KMS-11 (cell line): ENCODE results near the gene GRID1.

Experiments
- H2AFZ ChIP-seq: fragments of 200-600 bp; sonication (generic); 2 replicates; pipeline ENCODE4 v1.6.1; 2016; ENCODE audit warnings: antibody characterized with exemption, mixed run types, low read depth
- H3K27ac ChIP-seq: fragments of 200-600 bp; sonication (generic); 2 replicates; pipeline ENCODE4 v1.6.1; 2016; ENCODE audit warnings: mild to moderate bottlenecking, mixed run types
- H3K27me3 ChIP-seq: fragments of 200-600 bp; sonication (generic); 2 replicates; pipeline ENCODE4 v1.6.1; 2017; ENCODE audit warnings: mild to moderate bottlenecking, low read depth, mixed run types, moderate library complexity; ENCODE audit not compliant: insufficient read depth
- H3K36me3 ChIP-seq: fragments of 200-600 bp; sonication (generic); 2 replicates; pipeline ENCODE4 v1.6.1; 2017; ENCODE audit warnings: mild to moderate bottlenecking, mixed run types; ENCODE audit not compliant: insufficient read depth
- H3K4me1 ChIP-seq: fragments of 200-600 bp; sonication (generic); 2 replicates; pipeline ENCODE4 v1.6.1; 2016; ENCODE audit warnings: mild to moderate bottlenecking, low read depth, mixed run types; ENCODE audit not compliant: poor library complexity, severe bottlenecking
- H3K4me2 ChIP-seq: fragments of 200-600 bp; sonication (generic); 2 replicates; pipeline ENCODE4 v1.7.0; 2016; ENCODE audit warnings: mild to moderate bottlenecking, mixed run types
- H3K4me3 ChIP-seq: fragments of 200-600 bp; sonication (generic); IDR thresholded peaks from 2 replicates; pipeline ENCODE4 v1.6.1; 2017; ENCODE audit warnings: low read depth, low read length, mixed read lengths; ENCODE audit not compliant: insufficient read depth
- H3K79me2 ChIP-seq: fragments of 200-600 bp; sonication (generic); 2 replicates; pipeline ENCODE4 v1.6.1; 2016; ENCODE audit warnings: low read depth, mixed run types; ENCODE audit not compliant: insufficient read depth
- H3K9ac ChIP-seq: fragments of 200-600 bp; sonication (generic); 2 replicates; pipeline ENCODE4 v1.6.1; 2016; ENCODE audit warnings: mild to moderate bottlenecking, mixed run types
- H4K20me1 ChIP-seq: fragments of 200-600 bp; sonication (generic); 2 replicates; pipeline ENCODE4 v1.6.1; 2016; ENCODE audit warnings: mild to moderate bottlenecking, mixed run types; ENCODE audit not compliant: insufficient read depth
- CTCF ChIP-seq: fragments of 200-600 bp; sonication (generic); conservative IDR thresholded peaks from 2 replicates; pipeline ENCODE4 v1.6.1; 2017; ENCODE audit warnings: low read depth, mild to moderate bottlenecking, antibody characterized with exemption, low read length, moderate library complexity, mixed read lengths

GRID1 gene

GRCh38 chr10:85596389-85596788 lies 770.2 kb downstream of the GRID1 start:
- Histone ChIP-seq H3K27me3 (no peaks in the 10 kb centered on the region), H3K4me3 (no peak overlapping the region), H3K36me3 (no peaks in the 10 kb centered on the region), H3K27ac (no peak overlapping the region), H4K20me1 (no peaks in the 10 kb centered on the region), H2AFZ (no peak overlapping the region), H3K9ac (no peak overlapping the region), H3K79me2 (no peaks in the 10 kb centered on the region), H3K4me2 (no peak overlapping the region), H3K4me1 (no peaks in the 10 kb centered on the region)
- no peak for TF ChIP-seq CTCF

GRCh38 chr10:85594239-85594638 lies 772.4 kb downstream of the GRID1 start:
- H2AFZ ChIP-seq: no peak overlapping the region
- no peak overlapping the region for H3K9ac ChIP-seq
- no peaks in the 10 kb centered on the region for H3K36me3 ChIP-seq
- no peaks in the 10 kb centered on the region for H3K27me3 ChIP-seq
- H3K79me2 ChIP-seq: no peaks in the 10 kb centered on the region
- H3K4me2 ChIP-seq: no peak overlapping the region
- no peak for TF ChIP-seq CTCF
- H3K4me1 ChIP-seq: no peaks in the 10 kb centered on the region
- H3K27ac ChIP-seq: no peak overlapping the region
- no peaks in the 10 kb centered on the region for H4K20me1 ChIP-seq
- H3K4me3 ChIP-seq: no peak overlapping the region

DNA sequence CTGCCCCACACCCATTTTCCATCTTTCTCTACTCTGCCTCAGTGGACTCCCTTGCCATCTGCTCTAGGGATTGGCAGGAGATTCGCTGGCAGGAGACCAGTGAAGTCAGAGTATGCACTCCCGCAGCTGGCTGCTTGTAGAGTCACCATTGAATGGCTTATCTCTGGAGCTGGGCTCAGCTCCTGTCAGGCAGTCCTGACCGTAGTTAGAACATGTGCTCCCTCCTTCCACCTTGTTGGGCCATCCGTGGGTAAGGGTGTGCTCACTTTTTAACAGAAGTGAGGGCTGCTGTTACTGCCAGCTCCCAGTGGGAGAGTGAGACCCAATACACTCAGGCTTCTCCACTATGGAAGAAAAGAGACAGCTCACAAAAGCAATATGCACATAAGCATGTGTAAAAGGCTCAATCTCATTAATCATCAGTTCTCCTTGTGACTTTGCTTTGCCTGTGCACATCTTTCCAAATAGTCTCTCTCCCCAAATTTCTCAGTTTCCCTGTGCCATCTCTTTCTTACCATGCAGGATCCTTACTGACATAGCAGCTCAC lies 773.3 kb downstream of the GRID1 start:
- Histone ChIP-seq H3K27ac (no peak overlapping the region), H4K20me1 (no peaks in the 10 kb centered on the region), H3K27me3 (no peaks in the 10 kb centered on the region), H3K4me2 (no peak overlapping the region), H2AFZ (no peak overlapping the region), H3K36me3 (no peaks in the 10 kb centered on the region), H3K4me1 (no peaks in the 10 kb centered on the region), H3K4me3 (no peak overlapping the region), H3K9ac (no peak overlapping the region), H3K79me2 (no peaks in the 10 kb centered on the region)
- no peak for TF ChIP-seq CTCF

DNA sequence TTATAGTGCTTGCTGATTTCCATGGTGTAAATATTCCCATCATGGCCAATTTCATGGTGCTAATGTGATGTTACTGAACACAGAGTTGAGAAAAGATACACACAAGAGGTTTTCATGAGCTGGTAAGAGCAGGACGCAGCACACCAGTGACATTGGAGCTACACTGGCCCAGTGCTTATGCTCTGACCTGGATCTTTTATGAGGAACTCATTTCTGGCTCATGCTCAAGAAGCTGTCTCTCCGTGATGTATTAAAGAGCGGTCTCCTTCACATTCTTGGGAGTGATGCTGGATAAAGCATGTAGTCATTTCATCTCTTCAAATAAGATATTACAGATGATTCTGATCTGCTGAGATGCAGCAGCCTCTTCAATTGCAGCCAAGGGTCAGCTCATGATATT lies 785.2 kb downstream of the GRID1 start:
- Histone ChIP-seq H3K36me3 (no peaks in the 10 kb centered on the region), H3K4me2 (no peak overlapping the region), H2AFZ (no peak overlapping the region), H3K27ac (no peak overlapping the region), H3K4me1 (no peaks in the 10 kb centered on the region), H3K9ac (no peak overlapping the region), H3K4me3 (no peak overlapping the region), H4K20me1 (no peaks in the 10 kb centered on the region), H3K27me3 (no peaks in the 10 kb centered on the region), H3K79me2 (no peaks in the 10 kb centered on the region)
- no peak for TF ChIP-seq CTCF
